Measurements from ENCODE around the gene CNOT1.

The CNOT1 gene

GRCh38 chr16:58475091-58475619 lies 154.5 kb downstream of the CNOT1 start:
- DNase-seq: no peak

- no peak for DNase-seq
These were observed 155.3 kb downstream of the CNOT1 start for GRCh38 chr16:58474296-58474695.

GRCh38 chr16:58472827-58473226 lies 156.8 kb downstream of the CNOT1 start:
- no peak for DNase-seq

- DNase-seq: no peak
These were observed 157.4 kb downstream of the CNOT1 start for GRCh38 chr16:58472266-58472665.

GRCh38 chr16:58471209-58471975 lies 158.2 kb downstream of the CNOT1 start:
- DNase-seq: no peak

All from activated CD4-positive, alpha-beta T cell treated with anti-CD3 and anti-CD28 coated beads, Interleukin-2, amount 50 U/mL, for 4 hours (primary cell).